NCI-H460 (cell line): ENCODE data around the gene CDRT4. TPM values are rescaled to one million over a fixed set of nuclear protein-coding genes. Genes with fewer than 3 reads are reported as not detected.

Experiments
- DNase-seq: peaks from one replicate; pipeline ENCODE4 v3.0.0-alpha.2; 2016; ENCODE audit warnings: low read depth; ENCODE audit errors: extremely low read depth
- total RNA-seq: library from RNA; depleted of rRNA; stranded (reverse); fragments of >200 nt; shearing (Covaris generic); gene quantifications from 2 replicates; pipeline ENCODE4 v1.2.3, GENCODE V29; 2014

Gene CDRT4
- total RNA-seq, 1 experiment from 2014 or later: 7.6 TPM

- no peak for DNase-seq
These were observed 26.2 kb upstream of the CDRT4 start for GRCh38 chr17:15493693-15494035.

GRCh38 chr17:15492791-15493692, 25.6 kb upstream of the CDRT4 start:
- no peak for DNase-seq

- no peak for DNase-seq
These were observed 24.8 kb upstream of the CDRT4 start for GRCh38 chr17:15492186-15492585.

- DNase-seq: peak; percentile 55
These were observed 23.3 kb upstream of the CDRT4 start for GRCh38 chr17:15490634-15491261.

GRCh38 chr17:15488557-15488956, 21.1 kb upstream of the CDRT4 start:
- no peak for DNase-seq

- no peak for DNase-seq
These were observed 17.6 kb upstream of the CDRT4 start for GRCh38 chr17:15485045-15485444.

GRCh38 chr17:15483431-15483830, 16.0 kb upstream of the CDRT4 start:
- DNase-seq: no peak

GRCh38 chr17:15482476-15482875, 15.1 kb upstream of the CDRT4 start:
- DNase-seq: no peak

GRCh38 chr17:15481481-15481880, 14.1 kb upstream of the CDRT4 start:
- DNase-seq: no peak

- no peak for DNase-seq
These were observed 12.8 kb upstream of the CDRT4 start for GRCh38 chr17:15480204-15480603.

GRCh38 chr17:15479703-15480102, 12.3 kb upstream of the CDRT4 start:
- no peak for DNase-seq

GRCh38 chr17:15478845-15479244, 11.4 kb upstream of the CDRT4 start:
- DNase-seq: no peak

GRCh38 chr17:15475631-15476354, 8.4 kb upstream of the CDRT4 start:
- DNase-seq: no peak

GRCh38 chr17:15472891-15473290, 5.5 kb upstream of the CDRT4 start:
- no peak for DNase-seq

GRCh38 chr17:15470536-15470935, 3.1 kb upstream of the CDRT4 start:
- DNase-seq: no peak

GRCh38 chr17:15469260-15469659, 1.8 kb upstream of the CDRT4 start:
- DNase-seq: no peak

- DNase-seq: no peak
These were observed 705 bp upstream of the CDRT4 start for GRCh38 chr17:15468126-15468525.

- no peak for DNase-seq
These were observed 1.3 kb downstream of the CDRT4 start for GRCh38 chr17:15466131-15466530.

GRCh38 chr17:15465045-15465701, 2.2 kb downstream of the CDRT4 start:
- no peak for DNase-seq

- DNase-seq: no peak
These were observed 3.0 kb downstream of the CDRT4 start for GRCh38 chr17:15464231-15464985.
